Measurements from ENCODE around the gene AIFM1.
A peak's percentile ranks its signal among the peaks of the same experiment; 100 is the strongest.

AIFM1 gene

DNA sequence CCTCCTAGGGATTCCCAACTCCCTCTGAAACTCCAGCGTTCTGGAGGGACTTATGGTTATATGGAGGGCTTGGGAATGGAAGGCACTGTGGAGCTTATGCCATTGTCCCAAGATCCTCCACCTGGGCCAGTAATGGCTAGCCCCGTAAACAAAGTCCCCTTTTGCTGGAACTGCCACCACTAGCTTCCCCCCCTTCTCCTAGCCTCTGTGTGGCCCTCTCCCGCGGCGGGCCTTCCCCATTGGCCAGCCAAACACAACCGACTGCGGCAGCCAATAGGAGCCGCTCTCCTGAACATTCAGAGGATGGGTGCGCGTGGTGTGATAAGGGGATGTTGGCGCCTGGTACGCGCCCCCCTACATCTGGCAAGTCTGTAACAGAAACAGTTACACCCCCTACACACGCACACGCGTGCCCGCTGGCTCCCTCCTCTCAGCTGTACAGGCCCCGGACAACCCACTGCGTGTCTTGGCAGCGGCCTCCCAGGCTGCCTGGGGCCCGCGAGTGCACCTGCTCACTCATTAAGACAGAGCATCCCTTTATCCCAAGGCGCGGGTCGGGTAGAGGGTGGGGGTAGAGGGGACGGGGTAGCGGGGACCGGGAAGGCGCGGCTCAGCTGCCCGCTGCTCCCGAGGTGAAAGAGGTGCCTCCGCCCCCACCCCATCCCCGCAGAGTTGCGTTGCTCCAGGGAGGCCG lies 5.3 kb upstream of the AIFM1 start:
- DNase-seq (ENCODE audit: low read depth in 2 of 2) = peak; percentile 46

DNA sequence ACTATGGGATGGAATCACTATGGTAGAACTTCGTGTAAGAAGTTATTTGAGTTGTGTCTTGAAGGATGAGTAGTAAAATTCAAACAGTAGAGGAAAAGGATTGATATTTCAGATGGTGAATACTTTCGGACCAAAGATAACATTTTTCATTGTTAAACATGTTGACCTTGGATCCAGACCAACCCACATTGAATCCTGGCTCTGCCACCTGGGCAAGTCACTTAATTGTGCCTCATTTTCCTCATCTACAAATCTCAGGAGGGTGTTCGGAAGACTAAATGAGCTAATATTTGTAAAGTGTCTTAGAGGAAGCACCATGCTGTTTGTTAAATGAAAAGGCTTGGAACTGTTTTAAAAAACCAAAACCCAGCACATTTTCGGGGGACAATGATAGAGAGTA lies 1.4 kb upstream of the AIFM1 start:
- DNase-seq (ENCODE audit: low read depth in 2 of 2) = no peak

DNA sequence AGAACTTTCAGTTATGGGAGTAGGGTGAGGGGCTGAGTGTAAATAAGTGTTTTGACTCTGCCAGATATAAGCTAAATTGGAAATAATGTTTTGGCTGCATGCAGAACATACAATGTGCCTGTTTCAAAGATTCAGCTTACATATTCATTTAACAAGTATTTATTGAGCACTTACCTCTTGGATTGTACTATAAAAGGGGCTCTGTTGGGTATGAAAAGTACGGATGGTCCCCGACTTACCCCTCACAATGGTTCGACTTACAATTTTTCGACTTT lies 799 bp upstream of the AIFM1 start:
- no peak for DNase-seq (ENCODE audit: low read depth in 2 of 2)

DNA sequence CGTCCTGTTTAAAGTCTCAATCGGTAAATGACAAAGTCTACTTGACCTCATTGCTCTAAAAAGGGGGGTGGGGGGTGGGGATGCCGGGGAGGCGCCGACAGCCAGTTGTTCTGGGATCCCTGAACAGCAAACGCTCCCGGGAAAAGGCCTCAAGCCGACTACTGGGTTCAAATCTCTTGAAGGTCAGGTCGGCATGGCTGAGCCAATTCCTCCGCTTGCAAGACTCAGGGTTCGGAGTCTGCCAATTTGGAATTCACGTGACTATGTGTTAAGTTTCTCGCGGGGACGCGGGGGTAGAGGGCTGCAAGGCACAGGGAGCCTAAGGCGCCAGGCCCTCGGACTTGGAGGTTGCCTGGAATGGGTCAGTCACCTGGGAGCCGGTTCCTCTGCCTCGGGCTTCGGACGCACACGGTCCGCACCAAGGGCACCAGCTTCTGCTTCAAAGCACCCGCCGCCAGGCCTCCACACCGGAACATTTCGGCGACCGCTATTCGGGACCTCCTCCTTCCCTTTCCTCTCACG lies 399 bp downstream of the AIFM1 start:
- no peak for DNase-seq (ENCODE audit: low read depth in 2 of 2)

DNA sequence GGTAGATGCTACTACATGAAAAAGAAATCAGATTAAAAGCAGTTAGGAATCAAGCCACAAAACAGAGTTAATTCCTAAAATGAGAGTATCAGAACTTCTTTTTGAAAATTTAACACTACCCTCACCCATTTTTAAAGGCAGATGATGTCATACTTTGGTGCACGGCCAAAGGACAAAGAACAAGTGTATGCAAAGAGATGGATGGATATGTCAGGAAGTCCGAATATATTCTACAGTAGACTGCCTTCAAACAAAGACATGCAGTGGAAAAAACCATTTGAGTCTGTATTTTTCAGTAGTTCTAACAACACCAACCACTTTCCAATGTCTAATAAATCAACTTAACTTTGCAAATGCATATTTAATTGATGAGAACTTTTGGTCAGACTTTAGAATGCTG lies 2.2 kb downstream of the AIFM1 start:
- DNase-seq (ENCODE audit: low read depth in 2 of 2) = no peak

DNA sequence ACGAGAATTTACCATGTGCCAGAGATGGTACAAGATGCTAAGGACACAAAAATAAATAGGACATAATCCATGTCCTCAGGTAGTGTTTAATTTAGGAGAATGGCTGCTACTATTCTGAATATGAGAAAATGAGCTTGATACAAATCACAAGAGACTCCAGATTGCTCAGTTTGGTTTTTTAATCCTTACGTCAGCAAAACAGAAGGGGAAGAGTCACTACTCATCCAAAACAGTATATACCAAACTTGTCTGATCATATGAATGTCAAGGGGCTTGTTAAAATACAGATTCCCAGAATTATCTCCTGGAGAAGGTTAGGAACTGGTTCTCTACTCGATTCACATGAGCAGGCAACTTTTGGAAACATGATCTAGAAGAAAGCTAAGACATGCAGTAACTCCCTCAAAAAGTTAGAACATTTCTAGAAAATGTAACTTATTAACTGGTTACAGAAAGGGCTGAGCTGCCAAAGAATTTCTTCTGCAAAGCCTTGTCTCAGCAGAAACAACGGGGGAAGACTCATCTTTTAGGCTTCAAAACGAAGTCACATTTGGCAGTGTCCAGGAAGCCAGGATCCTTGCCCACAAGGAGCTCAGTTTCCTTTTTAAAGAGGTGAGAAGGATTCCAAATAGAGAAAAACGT lies 3.4 kb downstream of the AIFM1 start:
- DNase-seq (ENCODE audit: low read depth in 2 of 2) = no peak

DNA sequence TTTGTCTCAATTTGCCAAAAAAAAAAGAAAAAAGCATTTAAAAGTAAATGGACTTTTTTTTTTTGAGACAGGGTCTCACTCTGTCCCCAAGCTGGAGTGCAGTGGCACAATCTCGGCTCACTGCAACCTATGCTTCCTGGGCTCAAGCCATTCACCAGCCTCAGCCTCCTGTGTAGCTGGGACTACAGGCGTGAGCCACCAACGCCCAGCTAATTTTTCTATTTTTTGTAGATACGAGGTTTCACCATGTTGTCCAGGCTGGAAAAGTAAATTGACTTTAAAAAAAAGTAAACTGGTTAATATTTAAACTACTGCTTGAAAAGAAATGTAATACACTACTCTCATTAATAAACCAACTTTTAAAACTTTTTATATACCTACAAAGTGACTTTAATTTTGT lies 5.9 kb downstream of the AIFM1 start:
- DNase-seq (ENCODE audit: low read depth in 2 of 2) = no peak

DNA sequence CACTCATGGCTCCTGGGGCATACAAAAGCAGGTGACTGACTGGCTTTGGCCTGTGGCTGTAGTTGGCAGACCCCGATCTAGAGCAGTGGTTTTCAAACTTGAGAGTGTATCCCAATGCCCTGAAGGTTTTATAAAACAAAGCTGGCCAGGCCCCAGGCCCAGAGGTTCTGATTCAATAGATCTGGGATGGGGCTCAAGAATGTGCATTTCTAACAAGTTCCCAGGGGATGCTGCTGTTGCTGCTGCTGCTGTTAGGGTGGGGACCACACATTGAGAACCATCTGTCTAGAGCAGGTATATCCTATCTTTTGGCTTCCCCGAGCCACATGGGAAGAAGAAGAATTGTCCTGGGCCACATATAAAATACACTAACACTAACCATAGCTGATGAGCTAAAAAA lies 7.3 kb downstream of the AIFM1 start:
- no peak for DNase-seq (ENCODE audit: low read depth in 2 of 2)

DNA sequence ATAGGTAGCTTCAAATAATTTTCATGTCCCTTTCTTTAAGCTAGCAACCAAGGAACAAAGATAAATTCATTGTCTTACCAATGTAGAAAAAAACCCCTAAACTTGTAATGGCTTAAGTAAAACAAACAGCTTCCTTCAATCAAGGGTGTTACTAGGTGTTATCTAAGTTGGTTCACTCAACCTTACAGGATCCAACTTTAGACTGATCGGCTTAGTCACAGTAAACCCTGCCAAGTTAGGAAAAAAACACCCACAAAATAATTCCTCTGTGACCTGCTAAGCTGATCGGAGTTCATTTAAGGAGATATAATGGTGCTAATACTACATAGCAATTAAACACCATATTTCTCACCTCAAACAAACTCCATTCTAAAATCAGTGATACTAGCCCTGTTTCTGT lies 10.1 kb downstream of the AIFM1 start:
- no peak for DNase-seq (ENCODE audit: low read depth in 2 of 2)

DNA sequence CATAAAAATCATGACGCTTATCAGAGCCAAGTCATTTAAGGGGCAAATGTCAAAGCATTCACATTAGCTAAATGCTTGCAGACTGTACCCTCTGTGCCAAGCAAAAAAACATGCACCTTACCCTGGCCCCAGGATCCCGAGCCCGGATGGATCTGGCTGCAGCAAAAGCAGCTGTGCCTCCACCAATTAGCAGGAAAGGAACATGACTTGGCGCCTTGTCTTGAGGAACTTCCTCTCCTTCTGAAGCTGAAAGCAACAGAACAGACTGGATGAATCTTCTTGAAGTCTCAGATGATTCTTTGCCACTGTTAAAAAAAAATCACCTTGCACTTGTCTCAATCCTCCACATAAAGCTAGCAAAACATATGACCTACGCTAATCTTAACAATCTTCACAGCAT lies 18.0 kb downstream of the AIFM1 start:
- no peak for DNase-seq (ENCODE audit: low read depth in 2 of 2)

DNA sequence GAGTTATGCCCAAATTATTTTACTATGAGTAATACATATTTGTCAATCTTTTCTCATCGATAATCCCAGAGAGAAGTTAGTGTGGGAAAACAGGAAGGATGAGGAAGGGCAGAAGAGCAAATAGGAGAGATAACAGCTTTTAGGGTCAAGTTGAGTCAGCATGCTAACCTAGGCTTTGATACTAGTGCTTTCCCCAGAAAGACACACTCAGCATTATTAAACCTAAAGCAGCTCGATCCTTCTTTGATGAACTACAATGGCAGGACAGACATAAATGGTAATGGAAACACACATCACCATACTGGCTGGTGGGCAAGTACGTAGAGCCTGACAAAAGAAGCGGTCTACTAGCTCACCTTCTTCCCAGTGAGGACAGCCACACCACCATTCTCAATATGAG lies 20.5 kb downstream of the AIFM1 start:
- DNase-seq (ENCODE audit: low read depth in 2 of 2) = no peak

DNA sequence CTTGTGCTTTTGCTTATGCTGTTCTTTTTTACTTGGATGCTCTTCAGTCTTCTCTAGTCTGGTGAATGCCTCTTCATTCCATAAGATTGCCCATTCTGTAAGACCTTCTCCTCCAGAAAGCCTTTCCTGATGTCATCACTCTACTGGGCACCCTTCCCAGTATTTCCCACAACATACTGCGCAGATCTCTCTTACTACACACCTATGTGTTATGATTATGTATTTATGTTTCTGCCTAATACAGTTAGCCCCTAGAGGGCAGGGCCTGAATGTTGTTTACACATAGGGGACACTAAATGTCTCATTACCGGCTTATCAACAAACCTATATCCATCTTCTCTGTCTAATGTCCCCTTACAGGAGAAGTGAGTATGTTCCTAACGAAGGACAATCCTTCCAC lies 21.1 kb downstream of the AIFM1 start:
- DNase-seq (ENCODE audit: low read depth in 2 of 2) = no peak

DNA sequence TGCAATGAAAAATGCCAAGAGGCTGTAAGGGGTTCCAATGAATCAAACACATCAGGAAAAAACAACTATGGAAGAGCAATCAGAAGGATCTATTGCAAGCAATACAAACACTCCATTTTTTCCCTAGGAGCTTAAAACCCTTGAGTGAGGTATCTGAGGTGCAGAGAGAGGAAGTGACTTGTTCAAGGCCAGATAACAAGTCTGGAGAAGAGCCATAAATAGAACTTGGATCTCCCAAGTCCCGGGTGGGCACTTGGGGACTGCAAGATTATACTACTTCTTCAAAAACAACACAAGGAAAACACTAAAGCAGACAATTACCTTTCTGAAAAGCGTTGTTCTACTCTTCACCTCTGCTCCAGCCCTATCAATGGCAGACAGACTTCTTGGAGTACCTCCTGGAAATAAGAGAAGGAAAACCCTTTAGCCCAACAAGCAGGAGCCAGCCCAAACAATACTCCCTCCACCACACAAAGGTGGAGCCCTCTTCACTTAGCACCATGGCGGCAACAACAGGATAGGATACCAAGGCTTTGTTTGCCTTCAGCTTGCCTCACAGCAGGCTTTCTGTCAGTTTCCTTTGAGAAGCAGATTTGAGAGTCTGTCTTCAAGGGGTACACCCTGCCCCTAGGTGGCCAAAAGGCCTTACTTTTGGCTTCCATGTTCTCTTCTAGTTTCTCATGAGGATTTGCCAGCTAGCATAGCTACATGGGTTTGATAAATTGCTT lies 26.0 kb downstream of the AIFM1 start:
- DNase-seq (ENCODE audit: low read depth in 2 of 2) = no peak

DNA sequence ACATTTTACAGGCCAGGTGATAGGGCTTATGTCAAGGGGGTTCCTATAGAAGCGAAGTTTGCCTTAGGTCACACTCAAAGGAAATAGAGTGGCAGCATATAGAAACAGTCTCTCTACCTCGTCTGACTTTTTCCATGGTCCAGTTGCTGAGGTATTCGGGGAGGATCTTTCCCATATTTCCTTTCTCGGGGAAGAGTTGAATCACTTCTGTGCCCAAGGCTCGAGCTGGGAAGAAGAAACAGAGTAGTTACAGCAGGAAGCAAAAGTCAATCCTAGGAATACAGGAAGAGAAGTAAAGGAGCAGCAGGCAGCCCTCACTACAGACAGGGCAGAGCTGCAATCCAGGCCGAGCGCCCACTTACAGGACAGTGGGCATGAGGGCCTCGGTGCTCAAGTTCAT lies 28.7 kb downstream of the AIFM1 start:
- DNase-seq (ENCODE audit: low read depth in 2 of 2) = no peak

DNA sequence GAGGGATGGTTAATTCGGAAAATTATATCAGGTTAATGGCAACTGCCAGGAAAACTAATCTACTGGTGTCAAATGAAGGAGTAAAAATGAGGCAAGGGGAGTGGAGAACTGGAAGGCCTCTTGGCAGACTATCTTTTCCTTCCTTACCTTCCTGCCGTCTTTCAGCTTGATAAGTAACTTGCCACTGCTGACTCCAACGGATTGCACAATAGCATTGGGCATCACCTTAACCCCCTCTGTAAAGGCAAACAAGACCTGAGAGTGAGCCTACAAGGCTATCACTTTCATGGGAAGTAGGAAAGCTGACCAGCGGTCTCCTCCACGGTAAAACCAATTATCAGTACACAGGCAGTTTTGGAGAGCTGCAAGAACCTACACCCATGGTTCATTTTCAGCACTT lies 29.1 kb downstream of the AIFM1 start:
- no peak for DNase-seq (ENCODE audit: low read depth in 2 of 2)

DNA sequence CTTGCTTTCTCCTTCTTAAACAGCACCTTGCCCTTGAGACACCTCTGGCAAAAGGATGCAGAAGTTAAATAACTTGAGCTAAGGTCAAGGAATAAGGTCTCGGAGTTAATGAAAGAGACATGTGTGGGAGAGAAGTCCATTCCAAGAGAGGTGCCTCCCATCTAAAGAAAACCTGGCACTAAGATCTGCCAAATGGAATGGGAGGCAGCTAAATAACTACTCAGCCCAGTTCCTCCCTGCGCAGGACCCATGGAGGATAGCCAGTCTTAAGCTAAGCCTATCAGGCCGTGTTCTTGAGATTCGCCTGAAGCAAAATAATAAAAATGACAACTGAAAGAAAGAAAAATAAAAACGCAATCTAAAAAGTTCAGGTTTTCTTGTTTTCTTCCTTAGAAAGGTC lies 34.7 kb downstream of the AIFM1 start:
- DNase-seq (ENCODE audit: low read depth in 2 of 2) = no peak

DNA sequence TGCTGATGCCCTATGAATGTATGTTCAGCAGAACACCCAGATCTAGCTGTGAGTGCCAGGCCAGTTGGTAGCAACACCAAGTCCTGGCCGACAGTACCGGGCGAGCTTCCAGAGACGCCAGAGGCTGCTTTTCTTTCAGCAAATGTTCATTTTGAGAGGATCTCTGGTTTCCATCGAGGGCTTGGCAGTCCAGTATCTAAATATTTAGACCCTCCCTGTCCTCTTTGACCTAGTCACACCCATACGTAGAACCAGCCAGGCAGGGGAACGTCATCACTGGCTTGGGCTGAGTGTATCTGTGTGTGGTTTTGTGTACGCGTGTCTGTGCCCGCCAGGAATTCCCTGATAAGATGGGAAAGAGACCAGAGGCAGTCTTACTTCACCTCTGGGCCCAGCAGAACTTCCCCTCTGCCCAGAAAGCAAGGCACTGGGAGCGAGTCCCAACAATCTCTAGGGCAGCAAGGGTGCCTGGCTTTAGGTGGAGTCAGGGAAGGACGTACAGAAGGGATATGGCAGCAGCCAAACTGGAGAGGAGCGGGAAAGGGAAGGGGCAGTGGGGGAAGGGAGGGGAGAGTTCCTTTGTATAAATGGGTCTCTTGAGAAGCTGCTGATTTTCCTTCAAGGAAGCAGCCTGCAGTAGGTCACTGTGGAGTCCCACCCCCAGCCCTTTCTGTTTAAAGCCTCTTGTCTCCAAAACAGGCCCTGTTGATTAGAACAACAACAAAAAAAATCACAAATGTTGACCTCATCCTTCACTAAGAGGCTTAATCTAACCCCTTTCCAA lies 40.4 kb downstream of the AIFM1 start:
- DNase-seq (ENCODE audit: low read depth in 2 of 2) = no peak

DNA sequence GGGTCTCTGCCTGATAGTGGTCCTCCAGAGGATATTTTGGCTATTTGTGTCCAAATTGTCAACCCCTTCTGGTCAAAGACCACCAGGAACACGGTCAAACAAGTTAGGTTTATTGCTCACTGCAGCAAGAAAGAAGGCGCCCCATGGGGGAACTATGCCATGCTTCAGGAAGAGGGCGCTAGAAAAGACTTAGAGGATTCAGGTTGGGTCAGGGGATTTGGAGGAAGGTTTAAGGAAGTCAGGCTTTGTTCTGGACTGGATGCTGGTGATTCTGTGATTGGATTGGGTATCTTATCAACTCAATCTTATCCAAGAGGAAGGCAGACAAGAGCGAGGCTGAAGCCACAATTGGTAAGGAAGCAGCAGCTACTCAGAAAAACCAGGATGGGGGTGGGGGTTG lies 41.1 kb downstream of the AIFM1 start:
- DNase-seq (ENCODE audit: low read depth in 2 of 2) = no peak

DNA sequence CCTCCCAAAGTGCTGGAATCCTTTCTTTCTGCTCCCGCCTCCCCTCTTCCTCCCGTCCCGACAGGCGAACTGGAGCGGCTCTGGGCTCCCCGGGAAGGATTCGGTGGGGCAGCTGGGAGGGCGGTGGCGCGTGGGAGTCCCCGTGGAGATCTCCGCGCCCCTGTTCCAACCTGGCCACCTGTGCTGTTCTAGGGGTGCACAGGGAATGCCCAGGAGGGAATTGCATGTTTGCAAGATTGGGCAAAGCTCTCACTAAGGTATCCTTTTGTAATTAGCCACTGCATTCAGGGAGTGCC lies 44.2 kb downstream of the AIFM1 start:
- no peak for DNase-seq (ENCODE audit: low read depth in 2 of 2)

DNA sequence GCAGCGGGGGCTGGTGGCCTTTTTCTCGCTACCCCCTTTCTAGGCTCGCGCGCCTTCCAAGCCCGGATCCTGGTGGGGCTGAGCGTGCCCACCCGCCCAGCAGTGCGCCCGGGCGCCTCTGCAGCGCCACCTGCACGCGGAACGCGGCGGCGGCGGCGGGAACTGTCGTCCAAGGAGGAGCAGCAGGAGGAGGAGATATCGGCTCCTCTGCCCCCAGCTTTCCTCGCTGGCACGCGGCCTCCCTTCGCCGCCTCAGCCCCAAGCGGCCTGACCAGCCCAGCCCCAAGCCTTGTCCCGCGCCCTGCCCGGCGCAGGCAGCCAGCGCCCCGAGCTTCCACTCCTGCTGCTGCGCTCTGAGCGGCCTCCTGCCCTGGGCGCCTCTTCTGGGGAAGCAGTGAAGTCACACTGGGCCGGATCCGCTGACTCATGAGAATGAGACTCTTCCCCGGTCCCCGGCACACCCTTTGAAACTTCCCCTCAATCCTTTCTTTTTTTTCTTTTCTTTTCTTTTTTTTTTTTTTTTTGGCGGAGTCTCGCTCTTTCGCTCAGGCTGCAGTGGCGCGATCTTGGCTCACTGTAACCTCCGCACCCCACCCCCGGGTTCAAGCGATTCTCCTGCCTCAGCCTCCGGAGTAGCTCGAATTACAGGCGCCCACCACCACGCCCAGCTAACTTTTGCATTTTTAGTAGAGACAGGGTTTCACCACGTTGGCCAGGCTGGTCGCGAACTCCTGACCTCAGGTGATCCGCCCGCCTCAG lies 44.7 kb downstream of the AIFM1 start:
- peak; percentile 42 to 49 for DNase-seq (ENCODE audit: low read depth in 2 of 2)

DNA sequence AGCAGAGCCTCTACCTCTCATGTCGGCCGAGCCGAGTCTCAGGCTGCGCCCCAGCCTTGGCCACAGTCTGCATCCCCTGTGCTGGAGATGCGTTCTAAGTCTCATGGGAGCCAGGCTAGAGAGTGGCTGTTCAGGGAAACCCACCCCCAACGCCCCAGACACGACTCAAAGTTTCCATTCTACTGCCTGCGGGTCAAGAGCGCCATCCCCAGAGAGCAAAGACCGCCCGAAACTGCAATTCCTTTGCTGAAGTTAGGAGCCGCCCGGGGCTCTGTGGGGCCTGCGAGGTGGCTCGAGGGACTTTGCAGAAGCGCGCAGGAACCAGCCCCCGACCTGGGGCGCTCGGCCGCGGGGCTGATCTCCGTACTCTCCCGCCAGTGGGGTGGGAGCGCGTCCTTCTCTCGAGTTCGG lies 45.3 kb downstream of the AIFM1 start:
- DNase-seq (ENCODE audit: low read depth in 2 of 2) = no peak

DNA sequence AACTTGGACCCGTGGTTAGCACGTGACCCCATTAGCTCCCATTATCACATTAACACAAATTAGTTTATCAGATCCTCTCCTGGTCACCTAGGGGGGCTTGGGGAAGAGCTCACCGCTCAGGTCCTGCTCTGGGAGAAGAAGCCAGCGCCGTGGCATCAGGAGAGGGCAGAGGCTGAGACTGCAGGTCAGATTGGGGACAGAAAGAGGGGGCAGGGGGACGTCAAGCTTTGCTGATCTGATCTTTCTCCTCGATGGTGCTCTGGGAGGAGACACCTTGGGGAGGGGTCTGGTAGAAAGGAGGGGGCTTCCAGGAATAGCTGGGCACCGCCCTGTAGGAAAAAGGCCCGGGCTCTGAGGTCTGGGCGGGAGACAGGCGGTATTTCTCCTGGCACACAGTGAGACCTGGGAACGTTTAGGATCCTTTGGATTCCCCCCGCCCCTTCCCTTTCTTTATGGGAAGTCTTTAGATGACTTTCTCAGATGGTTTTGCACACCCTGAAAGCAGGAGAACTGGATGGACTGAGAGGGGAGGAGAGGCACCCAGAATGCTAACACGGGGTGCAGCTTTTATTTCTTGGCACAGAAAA lies 46.2 kb downstream of the AIFM1 start:
- DNase-seq (ENCODE audit: low read depth in 2 of 2) = no peak

All from stimulated activated CD4-positive, alpha-beta T cell treated with anti-CD3 and anti-CD28 coated beads, Interleukin-4, amount 100 ng/mL, for 48 hours (primary cell).